IMR-90 (cell line): ENCODE data around the gene SLC39A8. TPM values are rescaled to one million over a fixed set of nuclear protein-coding genes. Genes with fewer than 3 reads are reported as not detected.
"Not testable (repeated sequence)": the region's sequence is repeated elsewhere in the genome, so short reads cannot be mapped to it uniquely, and the experiment has no call there.

Experiments
- ATAC-seq: fragments of 200-7000 bp; cut with Tn5 transposase; 2 replicates; pipeline ENCODE4 v1.9.1; 2020; ENCODE audit warnings: low read depth, mild to moderate bottlenecking, moderate library complexity
- BruUV-seq: library from RNA; stranded (reverse); fragments of 400-500 nt; replicated peaks from 2 replicates; lab custom pipeline; 2021; lab: Mats Ljungman, UMichigan
- CTCF ChIA-PET: fragments of 300-600 bp; formaldehyde crosslinking; extraction: SDS; loops from one replicate; lab custom pipeline; 2021; ENCODE audit warnings: antibody characterized with exemption; lab: Yijun Ruan, JAX
- POLR2A ChIA-PET: fragments of 300-600 bp; sonication (Branson Sonifier 250); formaldehyde crosslinking; loops from one replicate; lab custom pipeline; 2022; ENCODE audit warnings: antibody characterized with exemption; ENCODE audit not compliant: unreplicated experiment; lab: Charles Lee
- DNase-seq: peaks from one replicate; pipeline ENCODE4 v3.0.0; 2013
- H2AFZ ChIP-seq: replicated peaks from 2 replicates; pipeline ENCODE3; 2013; ENCODE audit warnings: low read length, mild to moderate bottlenecking; ENCODE audit not compliant: poor library complexity
- H2AK5ac ChIP-seq: 2 replicates; pipeline ENCODE4 v1.6.1; 2013; ENCODE audit warnings: low read depth, low read length, inconsistent platforms
- H2AK9ac ChIP-seq: replicated peaks from 2 replicates; pipeline ENCODE3; 2013; ENCODE audit warnings: mild to moderate bottlenecking, low read depth, low read length, moderate library complexity; ENCODE audit not compliant: poor library complexity
- H2BK120ac ChIP-seq: 2 replicates; pipeline ENCODE4 v1.6.1; 2013; ENCODE audit warnings: low read depth, low read length, inconsistent platforms
- H2BK15ac ChIP-seq: 3 replicates; pipeline ENCODE4 v1.6.1; 2013; ENCODE audit warnings: low read depth, low read length, inconsistent platforms
- H2BK20ac ChIP-seq: 2 replicates; pipeline ENCODE4 v1.6.1; 2013; ENCODE audit warnings: low read depth, mild to moderate bottlenecking, inconsistent platforms, low read length, moderate library complexity
- H2BK5ac ChIP-seq: 2 replicates; pipeline ENCODE4 v1.6.1; 2013; ENCODE audit warnings: mild to moderate bottlenecking, low read depth, low read length, inconsistent platforms; ENCODE audit not compliant: poor library complexity, severe bottlenecking
- H3K14ac ChIP-seq: replicated peaks from 2 replicates; pipeline ENCODE4 v1.6.1; 2013; ENCODE audit warnings: low read depth, low read length, inconsistent platforms
- H3K18ac ChIP-seq: 2 replicates; pipeline ENCODE4 v1.6.1; 2013; ENCODE audit warnings: low read depth, low read length, control low read depth
- H3K23ac ChIP-seq: 2 replicates; pipeline ENCODE4 v1.6.1; 2013; ENCODE audit warnings: low read depth, low read length, inconsistent platforms
- H3K27ac ChIP-seq: 2 replicates; pipeline ENCODE4 v1.5.1; 2013; ENCODE audit warnings: mild to moderate bottlenecking, control low read depth, low read length; ENCODE audit not compliant: insufficient read depth
- H3K27me3 ChIP-seq: 2 replicates; pipeline ENCODE4 v1.6.1; 2013; ENCODE audit warnings: low read length; ENCODE audit not compliant: control insufficient read depth, insufficient read depth
- H3K36me3 ChIP-seq: 2 replicates; pipeline ENCODE4 v1.6.1; 2013; ENCODE audit warnings: low read length, mixed read lengths; ENCODE audit not compliant: control insufficient read depth, insufficient read depth
- H3K4ac ChIP-seq: 2 replicates; pipeline ENCODE4 v1.6.1; 2013; ENCODE audit warnings: low read depth, low read length, inconsistent platforms
- H3K4me1 ChIP-seq: 2 replicates; pipeline ENCODE4 v1.6.1; 2013; ENCODE audit warnings: low read length, mixed read lengths; ENCODE audit not compliant: control insufficient read depth, insufficient read depth
- H3K4me2 ChIP-seq: 2 replicates; pipeline ENCODE4 v1.6.1; 2013; ENCODE audit warnings: low read depth, mild to moderate bottlenecking, control low read depth, low read length, moderate library complexity
- H3K4me3 ChIP-seq: 2 replicates; pipeline ENCODE4 v1.5.1; 2013; ENCODE audit warnings: low read depth, mild to moderate bottlenecking, control low read depth, low read length, moderate library complexity; ENCODE audit not compliant: insufficient read depth
- H3K56ac ChIP-seq: 2 replicates; pipeline ENCODE4 v1.6.1; 2013; ENCODE audit warnings: low read length, inconsistent platforms; ENCODE audit not compliant: insufficient read depth; ENCODE audit errors: extremely low read depth
- H3K79me1 ChIP-seq, 2 experiments: 2 replicates each; pipeline ENCODE4 v1.6.1; 2013; ENCODE audit warnings: low read length in 2 of 2, inconsistent platforms in 1 of 2, low read depth in 1 of 2
- H3K9ac ChIP-seq: 2 replicates; pipeline ENCODE4 v1.6.1; 2013; ENCODE audit warnings: low read depth, low read length, control low read depth
- H3K9me1 ChIP-seq: 2 replicates; pipeline ENCODE4 v1.6.1; 2013; ENCODE audit warnings: low read length, inconsistent platforms; ENCODE audit not compliant: insufficient read depth
- H3K9me3 ChIP-seq: 2 replicates; pipeline ENCODE4 v1.6.1; 2013; ENCODE audit warnings: low read length; ENCODE audit not compliant: control insufficient read depth, insufficient read depth
- H4K20me1 ChIP-seq: 2 replicates; pipeline ENCODE4 v1.6.1; 2013; ENCODE audit warnings: low read length, inconsistent platforms; ENCODE audit not compliant: insufficient read depth
- H4K5ac ChIP-seq: 2 replicates; pipeline ENCODE4 v1.6.1; 2013; ENCODE audit warnings: mild to moderate bottlenecking, low read depth, low read length, control low read depth
- H4K8ac ChIP-seq, 2 experiments: 2 replicates each; pipeline ENCODE4 v1.6.1; 2013; ENCODE audit warnings: low read depth in 2 of 2, low read length in 2 of 2, control low read depth in 1 of 2, inconsistent platforms in 1 of 2
- H4K91ac ChIP-seq: 2 replicates; pipeline ENCODE4 v1.6.1; 2013; ENCODE audit warnings: low read depth, low read length, inconsistent platforms; ENCODE audit not compliant: insufficient read depth
- MXI1 ChIP-seq: IDR thresholded peaks from 2 replicates; pipeline ENCODE4 v1.6.1; 2012; ENCODE audit warnings: low read depth, mild to moderate bottlenecking, low read length, moderate library complexity, borderline replicate concordance
- WGBS, 2 experiments: methylation state at CpG; one replicate each; pipeline versions ENCODE4 v1.1.5 to v1.1.7; 2013; ENCODE audit warnings: missing lambda C conversion rate in 2 of 2; ENCODE audit not compliant: insufficient read length in 1 of 2; ENCODE audit errors: extremely low coverage in 2 of 2; 5-methylcytosine and 5-hydroxymethylcytosine counted together
- dilution Hi-C: fragments of 300-500 bp; cut with HindIII; formaldehyde crosslinking; loops from one replicate; pipeline ENCODE4 v1.14.3; 2018; ENCODE audit warnings: low sequenced_read_pairs; ENCODE audit not compliant: unreplicated experiment
- in situ Hi-C: fragments of 300-500 bp; cut with MboI; formaldehyde crosslinking; loops from 3 replicates; pipeline ENCODE4 v1.14.3; 2019; ENCODE audit warnings: low sequenced_read_pairs, inconsistent platforms, mixed read lengths
- intact Hi-C: fragments of 100-400 bp; cut with micrococcal nuclease; formaldehyde crosslinking; loops from 2 replicates; pipeline ENCODE4 v1.10.0; 2022
- polyA plus RNA-seq, 3 experiments: library from polyadenylated mRNA; depleted of rRNA; stranded (reverse); fragments of >200 nt; gene quantifications; 2 replicates each; pipeline ENCODE4 v1.2.3, GENCODE V29; 2012; ENCODE audit warnings: low replicate concordance in 1 of 3
- total RNA-seq: library from RNA; depleted of rRNA; stranded (reverse); fragments of >200 nt; gene quantifications from 2 replicates; pipeline ENCODE4 v1.2.3, GENCODE V29; 2012
- TF ChIP-seq, protein P1 (sequence below): fragments of 150-350 bp; IDR thresholded peaks from 2 replicates; pipeline ENCODE4 v1.6.1; 2017; ENCODE audit warnings: mild to moderate bottlenecking, antibody characterized with exemption, low read length, low read depth

Gene SLC39A8
- total and polyA plus RNA-seq, 2 of the 4 experiments (the other 2 are of a cell fraction), result 0.05 to 0.18 TPM

DNA sequence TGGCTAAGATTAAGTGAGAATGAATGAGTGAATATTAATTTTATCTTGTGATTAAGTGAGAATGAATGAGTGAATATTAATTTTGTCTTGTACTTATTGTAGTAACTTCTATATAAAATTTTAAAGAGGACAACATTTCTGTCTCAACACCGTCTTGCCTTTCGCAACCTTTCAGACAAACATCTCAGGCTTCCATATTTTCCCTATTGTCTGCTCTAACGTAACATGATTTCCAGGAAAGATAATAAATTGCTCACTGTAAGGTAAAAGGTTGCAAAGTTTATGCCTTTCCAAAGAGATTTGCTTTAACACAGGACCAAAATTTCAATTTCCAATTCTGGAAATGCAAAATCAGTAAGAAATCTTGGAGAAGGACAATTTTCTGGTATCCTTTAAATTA is 41.7 kb upstream of the SLC39A8 start:
- no peaks in the 10 kb centered on the region for H3K27me3 ChIP-seq
- H3K4me3 ChIP-seq, result no peak overlapping the region
- TF ChIP-seq MXI1, result no peak
- TF ChIP-seq, protein P1, sequence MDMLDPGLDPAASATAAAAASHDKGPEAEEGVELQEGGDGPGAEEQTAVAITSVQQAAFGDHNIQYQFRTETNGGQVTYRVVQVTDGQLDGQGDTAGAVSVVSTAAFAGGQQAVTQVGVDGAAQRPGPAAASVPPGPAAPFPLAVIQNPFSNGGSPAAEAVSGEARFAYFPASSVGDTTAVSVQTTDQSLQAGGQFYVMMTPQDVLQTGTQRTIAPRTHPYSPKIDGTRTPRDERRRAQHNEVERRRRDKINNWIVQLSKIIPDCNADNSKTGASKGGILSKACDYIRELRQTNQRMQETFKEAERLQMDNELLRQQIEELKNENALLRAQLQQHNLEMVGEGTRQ, result no peak
- no peaks in the 10 kb centered on the region for H3K9me1 ChIP-seq
- H2AK9ac ChIP-seq, result no peak overlapping the region
- intact Hi-C loops, result no loop called here
- H2BK120ac ChIP-seq, result no peak overlapping the region
- WGBS, 2 experiments, result no CpG with 5 or more reads among the region's 3 CpGs
- ChIA-PET POLR2A (no interaction called here), CTCF (no interaction called here)
- H4K5ac ChIP-seq, result no peak overlapping the region
- H3K14ac ChIP-seq, result no peak overlapping the region
- no peak overlapping the region for H3K18ac ChIP-seq
- no peak overlapping the region for H3K4ac ChIP-seq
- H2BK20ac ChIP-seq, result no peak overlapping the region
- H4K20me1 ChIP-seq, result no peaks in the 10 kb centered on the region
- H3K56ac ChIP-seq, result no peak overlapping the region
- H3K4me1 ChIP-seq, result no peaks in the 10 kb centered on the region
- H2BK5ac ChIP-seq, result no peak overlapping the region
- H3K23ac ChIP-seq, result no peak overlapping the region
- in situ Hi-C loops, result no loop called here
- no peak overlapping the region for H2AK5ac ChIP-seq
- H3K79me1 ChIP-seq, result no peaks in the 10 kb centered on the region
- no peaks in the 10 kb centered on the region for H3K36me3 ChIP-seq
- dilution Hi-C loops, result no loop called here
- ATAC-seq (no peak), DNase-seq (no peak)
- H2BK15ac ChIP-seq, result no peak overlapping the region
- no peak overlapping the region for H4K91ac ChIP-seq
- no peaks in the 10 kb centered on the region for H3K9me3 ChIP-seq
- BruUV-seq, result no TSS peak
- H4K8ac ChIP-seq, result no peak overlapping the region
- no peak overlapping the region for H3K4me2 ChIP-seq
- no peak overlapping the region for H3K9ac ChIP-seq
- no peak overlapping the region for H2AFZ ChIP-seq
- no peak overlapping the region for H3K27ac ChIP-seq

DNA sequence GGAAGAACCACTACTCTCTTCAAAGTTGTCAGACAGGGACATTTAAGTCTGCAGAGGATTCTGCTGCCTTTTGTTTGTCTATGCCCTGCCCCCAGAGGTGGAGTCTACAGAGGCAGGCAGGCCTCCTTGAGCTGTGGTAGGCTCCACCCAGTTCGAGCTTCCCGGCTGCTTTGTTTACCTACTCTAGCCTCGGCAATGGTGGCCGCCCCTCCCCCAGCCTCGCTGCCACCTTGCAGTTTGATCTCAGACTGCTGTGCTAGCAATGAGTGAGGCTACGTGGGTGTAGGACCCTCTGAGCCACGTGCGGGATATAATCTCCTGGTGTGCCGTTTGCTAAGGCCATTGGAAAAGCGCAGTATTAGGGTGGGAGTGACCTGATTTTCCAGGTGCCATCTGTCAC is 35.0 kb upstream of the SLC39A8 start:
- H2AFZ ChIP-seq, H3K14ac ChIP-seq, H3K27me3 ChIP-seq, intact Hi-C loops, H3K9me1 ChIP-seq, H4K20me1 ChIP-seq, H3K36me3 ChIP-seq, H3K4me3 ChIP-seq, H3K56ac ChIP-seq, H3K9me3 ChIP-seq, H3K79me1 ChIP-seq, ATAC-seq, H3K4me1 ChIP-seq, BruUV-seq, H4K8ac ChIP-seq, H2BK5ac ChIP-seq, H3K23ac ChIP-seq, DNase-seq, H4K5ac ChIP-seq, H3K27ac ChIP-seq, H2BK15ac ChIP-seq, POLR2A ChIA-PET, H3K9ac ChIP-seq, H3K18ac ChIP-seq, in situ Hi-C loops, CTCF ChIA-PET, H2AK9ac ChIP-seq, dilution Hi-C loops, H2AK5ac ChIP-seq, H3K4me2 ChIP-seq, H3K4ac ChIP-seq, H4K91ac ChIP-seq, H2BK20ac ChIP-seq, H2BK120ac ChIP-seq: not testable (repeated sequence)
- no CpG with 5 or more reads among the region's 10 CpGs for WGBS, 2 experiments
